Hepatocyte (in vitro differentiated cells): ENCODE measurements around the gene AURKA. TPM values are rescaled to one million over a fixed set of nuclear protein-coding genes. Genes with fewer than 3 reads are reported as not detected.

Experiments
- DNase-seq: peaks from one replicate; pipeline ENCODE4 v3.0.0-alpha.2; 2016; ENCODE audit warnings: low spot score
- H2AFZ ChIP-seq: fragments of 200-600 bp; sonication (generic); 2 replicates; pipeline ENCODE4 v1.6.0; 2016; ENCODE audit warnings: antibody characterized with exemption, mild to moderate bottlenecking
- H3K27ac ChIP-seq: fragments of 200-600 bp; sonication (generic); 2 replicates; pipeline ENCODE4 v1.5.1; 2016; ENCODE audit warnings: mild to moderate bottlenecking
- H3K27me3 ChIP-seq: fragments of 200-600 bp; sonication (generic); 2 replicates; pipeline ENCODE4 v1.6.1; 2016
- H3K36me3 ChIP-seq: fragments of 200-600 bp; sonication (generic); replicated peaks from 2 replicates; pipeline ENCODE4 v1.5.1; 2016; ENCODE audit warnings: low read depth; ENCODE audit not compliant: insufficient read depth
- H3K4me1 ChIP-seq: fragments of 200-600 bp; sonication (generic); 2 replicates; pipeline ENCODE4 v1.5.1; 2016; ENCODE audit warnings: mild to moderate bottlenecking, moderate library complexity; ENCODE audit not compliant: insufficient read depth
- H3K4me2 ChIP-seq: fragments of 200-600 bp; sonication (generic); 2 replicates; pipeline ENCODE4 v1.6.0; 2016
- H3K4me3 ChIP-seq: fragments of 200-600 bp; sonication (generic); 2 replicates; pipeline ENCODE4 v1.5.1; 2016; ENCODE audit warnings: mild to moderate bottlenecking
- H3K79me2 ChIP-seq: fragments of 200-600 bp; sonication (generic); 2 replicates; pipeline ENCODE4 v1.6.0; 2017; ENCODE audit warnings: mild to moderate bottlenecking
- H3K9me2 ChIP-seq: fragments of 200-600 bp; sonication (generic); replicated peaks from 2 replicates; pipeline ENCODE4 v1.6.0; 2017; ENCODE audit warnings: mild to moderate bottlenecking; ENCODE audit not compliant: insufficient read depth
- H3K9me3 ChIP-seq: fragments of 200-600 bp; sonication (generic); 2 replicates; pipeline ENCODE4 v1.5.1; 2016; ENCODE audit warnings: low read depth, mild to moderate bottlenecking
- H4K20me1 ChIP-seq: fragments of 200-600 bp; sonication (generic); 2 replicates; pipeline ENCODE4 v1.6.0; 2016; ENCODE audit warnings: mild to moderate bottlenecking; ENCODE audit not compliant: insufficient read depth, poor library complexity, severe bottlenecking
- EZH2 ChIP-seq: fragments of 200-600 bp; sonication (generic); IDR thresholded peaks from 2 replicates; pipeline ENCODE4 v1.6.1; 2016; ENCODE audit warnings: antibody characterized with exemption, mild to moderate bottlenecking, borderline replicate concordance
- EZH2phosphoT487 ChIP-seq: fragments of 200-600 bp; sonication (generic); IDR thresholded peaks from one replicate; pipeline ENCODE4 v1.6.1; 2018; ENCODE audit warnings: antibody characterized with exemption, mild to moderate bottlenecking, low read depth, moderate library complexity; ENCODE audit not compliant: unreplicated experiment, severe bottlenecking
- WGBS: methylation state at CpG from one replicate; pipeline ENCODE4 v1.1.6; 2016; ENCODE audit warnings: low lambda C conversion rate; ENCODE audit errors: missing lambda C conversion rate; 5-methylcytosine and 5-hydroxymethylcytosine counted together
- polyA plus RNA-seq: library from polyadenylated mRNA; unstranded; fragments of >200 nt; fragmentation: Nextera tagmentation; extraction: Ambion mirVana; gene quantifications from 2 replicates; pipeline ENCODE4 v1.2.1, GENCODE V29; 2016
- total RNA-seq: library from RNA; depleted of rRNA; stranded (reverse); fragments of >200 nt; gene quantifications from 2 replicates; pipeline ENCODE4 v1.2.3, GENCODE V29; 2014
- TF ChIP-seq, protein P1 (sequence below): fragments of 200-600 bp; sonication (generic); IDR thresholded peaks from 2 replicates; pipeline ENCODE4 v1.5.1; 2016; ENCODE audit warnings: antibody characterized with exemption, mild to moderate bottlenecking; ENCODE audit not compliant: poor library complexity

The AURKA gene
- total and polyA plus RNA-seq, 2 experiments from 2014 or later: 13.4 to 16.9 TPM

DNA sequence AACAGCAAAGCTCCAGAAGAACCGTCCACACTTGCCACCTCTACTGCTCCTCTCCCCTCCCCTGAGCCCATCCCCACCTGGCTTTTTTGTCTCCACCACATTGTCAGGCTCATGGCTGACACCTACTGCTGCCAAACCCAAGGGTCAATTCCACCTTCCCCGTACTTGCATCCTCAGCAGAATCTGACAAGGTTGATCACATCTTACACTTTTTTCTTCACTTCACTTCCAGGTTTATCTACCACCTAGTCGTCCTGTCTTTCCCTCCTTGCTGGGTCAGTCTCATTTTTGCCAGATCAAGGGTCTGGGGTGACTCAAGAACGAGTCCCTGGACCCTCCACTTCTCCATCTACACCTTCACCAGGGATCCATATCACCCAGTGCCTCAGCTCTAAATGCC is 3.1 kb downstream of the AURKA start:
- H4K20me1 ChIP-seq: no peaks in the 10 kb centered on the region
- WGBS: 97% methylated on average over 4 of the region's 4 CpGs
- H3K27me3 ChIP-seq: no peaks in the 10 kb centered on the region
- no peak overlapping the region for H2AFZ ChIP-seq
- H3K9me3 ChIP-seq: no peaks in the 10 kb centered on the region
- H3K4me3 ChIP-seq: no peak overlapping the region
- no peak overlapping the region for H3K4me2 ChIP-seq
- no peak for DNase-seq
- TF ChIP-seq EZH2 (no peak), EZH2phosphoT487 (no peak)
- TF ChIP-seq, protein P1, sequence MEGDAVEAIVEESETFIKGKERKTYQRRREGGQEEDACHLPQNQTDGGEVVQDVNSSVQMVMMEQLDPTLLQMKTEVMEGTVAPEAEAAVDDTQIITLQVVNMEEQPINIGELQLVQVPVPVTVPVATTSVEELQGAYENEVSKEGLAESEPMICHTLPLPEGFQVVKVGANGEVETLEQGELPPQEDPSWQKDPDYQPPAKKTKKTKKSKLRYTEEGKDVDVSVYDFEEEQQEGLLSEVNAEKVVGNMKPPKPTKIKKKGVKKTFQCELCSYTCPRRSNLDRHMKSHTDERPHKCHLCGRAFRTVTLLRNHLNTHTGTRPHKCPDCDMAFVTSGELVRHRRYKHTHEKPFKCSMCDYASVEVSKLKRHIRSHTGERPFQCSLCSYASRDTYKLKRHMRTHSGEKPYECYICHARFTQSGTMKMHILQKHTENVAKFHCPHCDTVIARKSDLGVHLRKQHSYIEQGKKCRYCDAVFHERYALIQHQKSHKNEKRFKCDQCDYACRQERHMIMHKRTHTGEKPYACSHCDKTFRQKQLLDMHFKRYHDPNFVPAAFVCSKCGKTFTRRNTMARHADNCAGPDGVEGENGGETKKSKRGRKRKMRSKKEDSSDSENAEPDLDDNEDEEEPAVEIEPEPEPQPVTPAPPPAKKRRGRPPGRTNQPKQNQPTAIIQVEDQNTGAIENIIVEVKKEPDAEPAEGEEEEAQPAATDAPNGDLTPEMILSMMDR: no peak
- no peaks in the 10 kb centered on the region for H3K9me2 ChIP-seq
- no peak overlapping the region for H3K27ac ChIP-seq
- H3K36me3 ChIP-seq: no peaks in the 10 kb centered on the region
- peaks cover 6% of the 10 kb centered on the region for H3K4me1 ChIP-seq
- peaks cover 63% of the 10 kb centered on the region for H3K79me2 ChIP-seq

DNA sequence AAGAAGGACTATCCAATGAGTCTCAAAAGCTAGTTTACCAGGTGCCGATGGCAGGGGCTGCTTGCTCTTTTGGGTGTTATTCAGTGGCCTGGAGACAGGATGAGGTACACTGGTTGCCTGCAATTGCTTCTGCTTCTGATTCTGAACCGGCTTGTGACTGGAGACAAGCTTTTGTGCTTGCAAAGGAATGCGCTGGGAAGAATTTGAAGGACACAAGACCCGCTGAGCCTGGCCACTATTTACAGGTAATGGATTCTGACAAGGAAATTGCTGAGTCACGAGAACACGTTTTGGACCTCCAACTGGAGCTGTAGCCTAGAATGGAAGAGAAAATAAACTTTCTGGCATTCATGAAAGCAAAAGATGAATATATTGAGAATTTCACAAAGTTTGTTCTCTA is 5.8 kb downstream of the AURKA start:
- Histone ChIP-seq H4K20me1 (no peaks in the 10 kb centered on the region), H3K9me2 (no peaks in the 10 kb centered on the region), H3K27me3 (no peaks in the 10 kb centered on the region), H3K36me3 (no peaks in the 10 kb centered on the region), H3K4me2 (no peak overlapping the region), H3K27ac (no peak overlapping the region), H3K79me2 (peaks cover 56% of the 10 kb centered on the region), H2AFZ (no peak overlapping the region), H3K4me1 (no peaks in the 10 kb centered on the region), H3K9me3 (no peaks in the 10 kb centered on the region), H3K4me3 (no peak overlapping the region)
- TF ChIP-seq, protein P1: no peak
- TF ChIP-seq EZH2 (no peak), EZH2phosphoT487 (no peak)
- DNase-seq: no peak
- WGBS: 94% methylated on average over 6 of the region's 6 CpGs

DNA sequence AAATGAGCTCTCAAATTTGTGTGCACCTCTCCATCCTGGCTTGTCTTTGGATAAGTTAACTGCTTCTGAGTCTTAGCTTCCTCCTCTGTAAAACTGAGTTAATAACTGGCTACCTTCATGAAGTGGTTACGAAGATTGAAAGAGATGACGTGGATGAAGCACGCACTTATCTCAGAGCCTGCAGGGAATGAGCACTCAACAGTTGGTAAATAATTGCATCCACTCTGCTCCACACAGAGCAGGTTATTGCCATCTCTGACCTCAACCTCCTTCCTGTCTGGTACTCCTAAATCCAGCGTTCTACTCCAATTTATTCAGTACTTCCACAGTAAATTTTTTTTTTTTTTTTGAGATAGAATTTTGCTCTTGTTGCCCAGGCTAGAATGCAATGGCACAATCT is 6.9 kb downstream of the AURKA start:
- Histone ChIP-seq H3K27ac (no peak overlapping the region), H2AFZ (no peak overlapping the region), H3K36me3 (no peaks in the 10 kb centered on the region), H3K4me3 (no peak overlapping the region), H3K9me3 (no peaks in the 10 kb centered on the region), H3K79me2 (peaks cover 46% of the 10 kb centered on the region), H3K9me2 (no peaks in the 10 kb centered on the region), H3K4me1 (no peaks in the 10 kb centered on the region), H4K20me1 (no peaks in the 10 kb centered on the region), H3K4me2 (no peak overlapping the region), H3K27me3 (no peaks in the 10 kb centered on the region)
- no peak for DNase-seq
- TF ChIP-seq EZH2: no peak
- TF ChIP-seq, protein P1: no peak
- no peak for TF ChIP-seq EZH2phosphoT487
- WGBS: 96% methylated on average over 4 of the region's 4 CpGs

DNA sequence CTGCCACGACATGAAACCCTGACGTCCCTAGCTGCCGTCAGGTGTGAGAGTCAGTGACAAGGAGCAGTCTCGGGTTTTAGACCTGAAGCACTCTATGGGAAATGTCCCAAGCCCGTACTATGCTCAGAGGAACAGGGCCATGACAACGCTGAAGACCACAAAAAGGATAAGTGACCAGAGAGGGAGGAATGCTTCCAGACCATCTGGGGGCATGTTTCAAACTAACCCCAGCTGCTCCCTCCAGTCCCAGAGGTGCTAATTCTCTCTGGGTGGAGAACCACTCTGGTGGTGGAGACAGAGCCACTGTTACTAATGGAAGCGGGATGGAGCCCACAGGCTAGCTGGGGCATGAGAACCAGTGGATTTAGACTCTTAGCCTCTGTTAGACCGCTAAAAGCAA is 8.7 kb downstream of the AURKA start:
- Histone ChIP-seq H3K4me1 (no peaks in the 10 kb centered on the region), H3K4me2 (no peak overlapping the region), H3K79me2 (peaks cover 28% of the 10 kb centered on the region), H3K27ac (no peak overlapping the region), H2AFZ (no peak overlapping the region), H3K36me3 (no peaks in the 10 kb centered on the region), H4K20me1 (no peaks in the 10 kb centered on the region), H3K9me2 (no peaks in the 10 kb centered on the region), H3K9me3 (no peaks in the 10 kb centered on the region), H3K4me3 (no peak overlapping the region), H3K27me3 (no peaks in the 10 kb centered on the region)
- 89% methylated on average over 8 of the region's 8 CpGs for WGBS
- no peak for DNase-seq
- TF ChIP-seq, protein P1: no peak
- TF ChIP-seq EZH2 (no peak), EZH2phosphoT487 (no peak)
